Activated CD8-positive, alpha-beta T cell treated with anti-CD3 and anti-CD28 coated beads for 36 hours (primary cell): ENCODE measurements around the gene ROCK2. TPM values are rescaled to one million over a fixed set of nuclear protein-coding genes. Genes with fewer than 3 reads are reported as not detected.

Experiments used
- ATAC-seq: fragments of 200-7000 bp; cut with Tn5 transposase; one replicate; pipeline ENCODE4 v1.10.0; 2021; ENCODE audit warnings: mild to moderate bottlenecking, moderate library complexity
- CTCF ChIA-PET: fragments of 350-600 bp; sonication (Branson Sonifier 250); formaldehyde crosslinking; loops from one replicate; lab custom pipeline; 2021; ENCODE audit warnings: antibody characterized with exemption; lab: Charles Lee
- POLR2A ChIA-PET: fragments of 350-600 bp; sonication (Branson Sonifier 250); formaldehyde crosslinking; loops from one replicate; lab custom pipeline; 2021; ENCODE audit warnings: antibody characterized with exemption; lab: Charles Lee
- DNase-seq: peaks from one replicate; pipeline ENCODE4 v3.0.0-alpha.2; 2020
- H3K27ac Mint-ChIP-seq: one replicate; pipeline ENCODE4 v1.8.0; 2021; ENCODE audit warnings: mild to moderate bottlenecking, mixed read lengths
- H3K27me3 Mint-ChIP-seq: one replicate; pipeline ENCODE4 v1.8.0; 2021; ENCODE audit warnings: mixed read lengths
- H3K36me3 Mint-ChIP-seq: one replicate; pipeline ENCODE4 v1.8.0; 2021; ENCODE audit warnings: low read depth, mixed read lengths
- H3K4me1 Mint-ChIP-seq: one replicate; pipeline ENCODE4 v1.8.0; 2021; ENCODE audit warnings: low read depth, mixed read lengths
- H3K4me3 Mint-ChIP-seq: one replicate; pipeline ENCODE4 v1.8.0; 2021; ENCODE audit warnings: mild to moderate bottlenecking, moderate library complexity, mixed read lengths
- H3K9me3 Mint-ChIP-seq: one replicate; pipeline ENCODE4 v1.8.0; 2021; ENCODE audit warnings: mixed read lengths
- intact Hi-C: fragments of 100-400 bp; cut with micrococcal nuclease; formaldehyde crosslinking; loops from one replicate; pipeline ENCODE4 v1.10.0; 2022
- total RNA-seq, 2 experiments: library from RNA; stranded (reverse); gene quantifications; one replicate each; pipeline ENCODE4 v1.2.3, GENCODE V29; 2021
- TF ChIP-seq, protein P1 (sequence below): fragments of 200-600 bp; IDR thresholded peaks from one replicate; pipeline ENCODE4 v1.8.0; 2022; ENCODE audit warnings: antibody characterized with exemption, mild to moderate bottlenecking

The ROCK2 gene
- total RNA-seq, 2 experiments from 2014 or later, result 12.7 to 13.9 TPM

DNA sequence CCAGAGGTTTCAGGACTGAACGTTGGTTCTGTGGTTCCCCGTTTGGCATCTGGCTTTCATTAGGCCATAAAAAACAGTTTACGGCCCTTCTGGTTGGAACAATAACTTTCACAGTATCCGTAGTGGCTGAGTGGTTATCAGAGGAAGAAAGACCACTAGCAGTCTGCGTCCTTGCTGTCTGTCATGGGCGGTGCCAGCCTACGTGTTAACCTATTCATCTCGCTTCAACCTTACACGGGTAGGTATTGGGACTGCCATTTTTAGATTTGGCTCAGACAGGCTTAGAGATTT lies 42.6 kb upstream of the ROCK2 start:
- Mint-ChIP-seq H3K4me1 (no peaks in the 10 kb centered on the region), H3K36me3 (no peaks in the 10 kb centered on the region), H3K4me3 (no peak overlapping the region), H3K27me3 (peaks cover 2% of the 10 kb centered on the region), H3K27ac (no peak overlapping the region), H3K9me3 (no peaks in the 10 kb centered on the region)
- intact Hi-C loops, result no loop called here
- DNase-seq (no peak), ATAC-seq (no peak)
- TF ChIP-seq, protein P1, sequence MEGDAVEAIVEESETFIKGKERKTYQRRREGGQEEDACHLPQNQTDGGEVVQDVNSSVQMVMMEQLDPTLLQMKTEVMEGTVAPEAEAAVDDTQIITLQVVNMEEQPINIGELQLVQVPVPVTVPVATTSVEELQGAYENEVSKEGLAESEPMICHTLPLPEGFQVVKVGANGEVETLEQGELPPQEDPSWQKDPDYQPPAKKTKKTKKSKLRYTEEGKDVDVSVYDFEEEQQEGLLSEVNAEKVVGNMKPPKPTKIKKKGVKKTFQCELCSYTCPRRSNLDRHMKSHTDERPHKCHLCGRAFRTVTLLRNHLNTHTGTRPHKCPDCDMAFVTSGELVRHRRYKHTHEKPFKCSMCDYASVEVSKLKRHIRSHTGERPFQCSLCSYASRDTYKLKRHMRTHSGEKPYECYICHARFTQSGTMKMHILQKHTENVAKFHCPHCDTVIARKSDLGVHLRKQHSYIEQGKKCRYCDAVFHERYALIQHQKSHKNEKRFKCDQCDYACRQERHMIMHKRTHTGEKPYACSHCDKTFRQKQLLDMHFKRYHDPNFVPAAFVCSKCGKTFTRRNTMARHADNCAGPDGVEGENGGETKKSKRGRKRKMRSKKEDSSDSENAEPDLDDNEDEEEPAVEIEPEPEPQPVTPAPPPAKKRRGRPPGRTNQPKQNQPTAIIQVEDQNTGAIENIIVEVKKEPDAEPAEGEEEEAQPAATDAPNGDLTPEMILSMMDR, result no peak
- ChIA-PET CTCF (no interaction called here), POLR2A (no interaction called here)

DNA sequence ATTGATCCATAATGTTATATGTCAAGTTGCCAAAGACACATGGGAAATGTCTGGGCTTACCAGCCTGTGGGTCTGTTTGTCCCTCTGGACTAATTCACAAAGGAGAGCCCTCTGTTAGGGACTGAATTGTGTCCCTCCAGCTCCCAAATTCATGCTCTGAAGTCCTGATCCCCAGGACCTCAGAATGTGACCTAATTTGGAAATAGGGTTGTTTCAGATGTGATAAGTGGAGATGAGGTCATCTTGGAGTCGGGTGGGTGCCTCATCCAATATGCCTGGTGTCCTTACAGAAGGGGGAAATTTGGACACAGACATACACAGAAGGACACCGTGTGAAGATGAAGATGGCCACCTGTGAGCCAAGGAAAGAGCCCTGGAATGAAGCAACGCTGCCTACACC lies 41.4 kb upstream of the ROCK2 start:
- Mint-ChIP-seq H3K27me3 (no peaks in the 10 kb centered on the region), H3K4me1 (no peaks in the 10 kb centered on the region), H3K27ac (no peak overlapping the region), H3K36me3 (no peaks in the 10 kb centered on the region), H3K4me3 (no peak overlapping the region), H3K9me3 (no peaks in the 10 kb centered on the region)
- ChIA-PET POLR2A (no interaction called here), CTCF (no interaction called here)
- TF ChIP-seq, protein P1, result no peak
- ATAC-seq, result no peak
- no peak for DNase-seq
- intact Hi-C loops, result no loop called here

DNA sequence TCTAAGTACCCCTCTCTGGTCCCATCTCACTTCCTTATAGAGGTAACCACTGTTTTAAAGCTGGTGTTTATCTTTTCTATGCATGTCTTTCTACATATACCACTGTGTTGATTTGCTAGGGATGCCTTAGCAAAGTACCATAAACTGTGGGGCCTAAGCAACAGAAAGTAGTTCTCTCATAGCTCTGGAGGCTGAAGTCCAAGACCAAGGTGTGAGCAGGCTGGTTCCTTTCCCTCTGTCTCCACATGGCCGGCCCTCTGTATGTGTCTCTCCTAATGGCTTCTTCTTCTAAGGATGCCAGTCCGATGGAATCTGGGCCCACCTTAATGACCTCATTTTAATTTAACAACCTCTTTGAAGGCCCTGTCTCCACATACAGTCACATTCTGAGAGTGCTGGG lies 40.8 kb upstream of the ROCK2 start:
- Mint-ChIP-seq H3K4me1 (no peaks in the 10 kb centered on the region), H3K4me3 (no peak overlapping the region), H3K27me3 (no peaks in the 10 kb centered on the region), H3K27ac (no peak overlapping the region), H3K36me3 (no peaks in the 10 kb centered on the region), H3K9me3 (no peaks in the 10 kb centered on the region)
- ATAC-seq, result no peak
- intact Hi-C loops, result no loop called here
- TF ChIP-seq, protein P1, result no peak
- ChIA-PET POLR2A (no interaction called here), CTCF (no interaction called here)
- no peak for DNase-seq

DNA sequence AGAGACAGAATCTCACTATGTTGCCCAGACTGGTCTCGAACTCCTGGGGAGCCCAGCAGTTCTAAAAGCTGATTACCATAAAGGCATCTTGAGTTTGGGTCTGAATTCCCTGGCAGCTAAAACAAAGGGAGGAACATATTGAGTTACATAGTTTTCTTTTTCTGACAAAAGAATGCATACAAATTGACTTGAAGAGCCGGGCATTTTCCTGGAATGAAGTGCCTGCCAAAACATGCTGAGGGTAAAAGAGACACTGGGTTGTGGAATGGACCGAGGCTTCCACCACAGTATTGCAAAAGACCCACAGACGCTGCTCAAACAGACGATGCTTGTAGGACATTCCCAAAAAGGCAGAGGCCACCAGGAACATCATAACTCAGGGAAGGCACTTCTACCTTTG lies 35.1 kb upstream of the ROCK2 start:
- ChIA-PET CTCF (no interaction called here), POLR2A (no interaction called here)
- TF ChIP-seq, protein P1, result no peak
- Mint-ChIP-seq H3K4me1 (no peaks in the 10 kb centered on the region), H3K27ac (no peak overlapping the region), H3K27me3 (no peaks in the 10 kb centered on the region), H3K36me3 (no peaks in the 10 kb centered on the region), H3K4me3 (no peak overlapping the region), H3K9me3 (no peaks in the 10 kb centered on the region)
- ATAC-seq (no peak), DNase-seq (no peak)
- intact Hi-C loops, result no loop called here

DNA sequence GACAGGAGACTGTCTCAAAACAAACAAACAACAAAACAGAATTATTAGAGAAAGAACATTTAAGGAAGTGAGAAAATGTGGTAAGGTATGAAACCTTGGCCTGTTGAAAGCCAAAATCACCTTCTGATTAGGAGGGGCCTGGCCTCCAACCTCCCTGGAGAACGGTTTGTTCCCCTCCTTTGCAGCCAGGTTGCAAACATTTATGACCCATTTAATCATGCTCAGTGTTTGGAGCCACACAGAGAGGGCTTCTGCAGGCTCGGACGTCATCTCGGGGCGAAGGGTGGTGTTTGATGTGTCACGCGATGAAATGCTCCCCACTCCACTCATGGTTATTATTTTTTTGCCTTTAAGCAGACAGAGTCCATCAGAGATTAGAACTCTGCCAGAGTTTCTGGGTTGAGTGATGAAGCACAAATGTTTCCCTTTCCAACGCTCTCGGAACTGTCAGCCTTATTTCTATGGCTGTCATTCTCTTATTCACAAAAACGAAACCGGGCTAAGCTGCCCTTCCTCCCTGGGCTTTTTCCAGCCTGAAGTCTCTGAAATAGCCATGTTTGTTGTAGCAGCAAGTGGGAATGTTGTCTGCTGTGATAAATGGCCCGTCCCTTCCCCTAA lies 33.6 kb upstream of the ROCK2 start:
- ChIA-PET POLR2A (no interaction called here), CTCF (no interaction called here)
- H3K9me3 Mint-ChIP-seq, result no peaks in the 10 kb centered on the region
- no peaks in the 10 kb centered on the region for H3K36me3 Mint-ChIP-seq
- TF ChIP-seq, protein P1, result no peak
- H3K27me3 Mint-ChIP-seq, result peaks cover 2% of the 10 kb centered on the region
- H3K27ac Mint-ChIP-seq, result no peak overlapping the region
- H3K4me3 Mint-ChIP-seq, result no peak overlapping the region
- ATAC-seq (no peak), DNase-seq (no peak)
- intact Hi-C loops, result no loop called here
- no peaks in the 10 kb centered on the region for H3K4me1 Mint-ChIP-seq
